Activated CD4-positive, alpha-beta memory T cell treated with anti-CD3 and anti-CD28 coated beads for 36 hours (primary cell): Measurements from ENCODE around the gene SFXN5. TPM values are rescaled to one million over a fixed set of nuclear protein-coding genes. Genes with fewer than 3 reads are reported as not detected.

ENCODE experiments used
- CTCF ChIA-PET: fragments of 350-600 bp; sonication (Branson Sonifier 250); formaldehyde crosslinking; loops from one replicate; lab custom pipeline; 2021; ENCODE audit warnings: antibody characterized with exemption, inconsistent platforms; lab: Charles Lee
- POLR2A ChIA-PET: fragments of 350-600 bp; sonication (Branson Sonifier 250); formaldehyde crosslinking; loops from one replicate; lab custom pipeline; 2021; ENCODE audit warnings: antibody characterized with exemption; lab: Charles Lee
- DNase-seq: peaks from one replicate; pipeline ENCODE4 v3.0.0-alpha.2; 2020
- H3K27ac Mint-ChIP-seq: one replicate; pipeline ENCODE4 v1.8.0; 2021; ENCODE audit warnings: mixed read lengths
- H3K27me3 Mint-ChIP-seq: one replicate; pipeline ENCODE4 v1.8.0; 2021; ENCODE audit warnings: mixed read lengths
- H3K36me3 Mint-ChIP-seq: one replicate; pipeline ENCODE4 v1.8.0; 2021; ENCODE audit warnings: mixed read lengths
- H3K4me1 Mint-ChIP-seq: one replicate; pipeline ENCODE4 v1.8.0; 2021; ENCODE audit warnings: low read depth, mixed read lengths
- H3K4me3 Mint-ChIP-seq: one replicate; pipeline ENCODE4 v1.8.0; 2021; ENCODE audit warnings: mild to moderate bottlenecking, mixed read lengths
- H3K9me3 Mint-ChIP-seq: one replicate; pipeline ENCODE4 v1.8.0; 2021; ENCODE audit warnings: mixed read lengths
- intact Hi-C: fragments of 100-400 bp; cut with micrococcal nuclease; formaldehyde crosslinking; loops from one replicate; pipeline ENCODE4 v1.15.1; 2023
- total RNA-seq, 2 experiments: library from RNA; stranded (reverse); gene quantifications; one replicate each; pipeline ENCODE4 v1.2.3, GENCODE V29; 2021

Gene SFXN5
- total RNA-seq, 2 experiments from 2014 or later = 4.5 to 7.6 TPM

GRCh38 chr2:72932045-72932740, 139.3 kb downstream of the SFXN5 start:
- Mint-ChIP-seq H3K27ac (no peak overlapping the region), H3K36me3 (no peaks in the 10 kb centered on the region), H3K4me3 (no peak overlapping the region), H3K9me3 (no peaks in the 10 kb centered on the region), H3K27me3 (peaks cover 6% of the 10 kb centered on the region), H3K4me1 (no peaks in the 10 kb centered on the region)
- ChIA-PET POLR2A (no interaction called here), CTCF (interaction anchor here (1.7 to 3.5 kb wide), 2 partner anchors 40 to 245 kb away, joined by 4 to 17 read pairs; no protein-coding TSS in a partner anchor)
- intact Hi-C loops = no loop called here
- DNase-seq = no peak

- ChIA-PET POLR2A (no interaction called here), CTCF (no interaction called here)
- Mint-ChIP-seq H3K4me1 (no peaks in the 10 kb centered on the region), H3K36me3 (no peaks in the 10 kb centered on the region), H3K27ac (no peak overlapping the region), H3K4me3 (no peak overlapping the region), H3K27me3 (peaks cover 6% of the 10 kb centered on the region), H3K9me3 (no peaks in the 10 kb centered on the region)
- peak; percentile 48 for DNase-seq
- intact Hi-C loops = no loop called here
Observed at GRCh38 chr2:72931280-72931910, 140.1 kb downstream of the SFXN5 start.

- intact Hi-C loops = no loop called here
- POLR2A ChIA-PET = no interaction called here
- no peak for DNase-seq
Observed at GRCh38 chr2:72929010-72929409, 142.5 kb downstream of the SFXN5 start.

DNA sequence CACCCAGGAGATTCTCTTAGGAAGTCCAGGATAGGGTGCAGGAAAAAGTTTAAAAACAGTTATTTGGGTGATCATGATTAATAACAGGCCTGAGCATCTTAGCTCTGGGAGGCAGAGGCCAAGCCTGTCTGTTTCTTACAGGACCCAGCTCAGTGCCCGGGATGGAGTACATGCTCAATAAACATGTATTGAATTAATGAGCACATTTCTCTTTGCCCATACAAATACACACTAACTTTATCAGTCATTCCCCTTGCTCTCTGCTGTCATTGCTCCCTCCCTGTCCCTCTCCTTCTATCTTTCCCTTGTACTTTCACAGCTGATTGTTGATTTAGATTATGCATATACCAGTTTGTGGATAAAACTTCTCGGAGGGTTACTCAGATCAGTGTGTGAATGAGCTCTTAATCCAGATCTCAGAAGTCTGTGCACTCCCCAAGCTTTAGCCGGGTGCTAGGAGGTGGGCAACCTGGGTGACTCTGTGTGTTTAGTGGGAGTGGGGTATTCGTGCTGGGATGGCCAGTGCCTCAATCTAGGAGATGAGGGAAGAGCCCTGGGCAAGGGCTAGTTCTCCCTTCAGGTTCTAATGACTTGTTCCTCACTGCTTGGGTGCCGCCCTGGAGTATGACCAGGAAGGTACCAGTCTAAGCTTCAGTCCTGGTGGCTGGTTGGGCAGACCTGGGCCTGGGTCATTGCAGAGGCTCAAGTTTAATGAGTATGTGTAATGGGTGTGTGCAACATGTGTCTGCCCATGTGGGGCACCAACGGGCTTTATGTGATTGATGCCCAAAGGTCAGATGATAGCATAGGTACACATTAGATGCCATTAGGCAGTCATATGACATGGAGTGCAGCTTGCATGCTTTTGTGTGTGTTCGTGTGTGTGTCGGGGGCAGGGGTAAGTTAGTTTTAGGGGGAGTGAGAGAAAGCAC, 143.6 kb downstream of the SFXN5 start:
- Mint-ChIP-seq H3K27me3 (peaks cover 23% of the 10 kb centered on the region), H3K4me1 (peaks cover 4% of the 10 kb centered on the region), H3K4me3 (no peak overlapping the region), H3K9me3 (no peaks in the 10 kb centered on the region), H3K27ac (no peak overlapping the region), H3K36me3 (no peaks in the 10 kb centered on the region)
- ChIA-PET POLR2A (no interaction called here), CTCF (interaction anchor here (3.1 kb wide), 2 partner anchors 11 to 34 kb away, joined by 14 to 15 read pairs; partner anchors contain the start of gene EMX1)
- no peak for DNase-seq
- intact Hi-C loops = no loop called here

More at GRCh38 chr2:72929010-72929409, 142.5 kb downstream of the SFXN5 start:
- Mint-ChIP-seq H3K36me3 (no peaks in the 10 kb centered on the region), H3K27me3 (peaks cover 12% of the 10 kb centered on the region), H3K9me3 (no peaks in the 10 kb centered on the region), H3K27ac (no peak overlapping the region), H3K4me3 (no peak overlapping the region), H3K4me1 (peaks cover under 1% of the 10 kb centered on the region)
- CTCF ChIA-PET = no interaction called here

DNA sequence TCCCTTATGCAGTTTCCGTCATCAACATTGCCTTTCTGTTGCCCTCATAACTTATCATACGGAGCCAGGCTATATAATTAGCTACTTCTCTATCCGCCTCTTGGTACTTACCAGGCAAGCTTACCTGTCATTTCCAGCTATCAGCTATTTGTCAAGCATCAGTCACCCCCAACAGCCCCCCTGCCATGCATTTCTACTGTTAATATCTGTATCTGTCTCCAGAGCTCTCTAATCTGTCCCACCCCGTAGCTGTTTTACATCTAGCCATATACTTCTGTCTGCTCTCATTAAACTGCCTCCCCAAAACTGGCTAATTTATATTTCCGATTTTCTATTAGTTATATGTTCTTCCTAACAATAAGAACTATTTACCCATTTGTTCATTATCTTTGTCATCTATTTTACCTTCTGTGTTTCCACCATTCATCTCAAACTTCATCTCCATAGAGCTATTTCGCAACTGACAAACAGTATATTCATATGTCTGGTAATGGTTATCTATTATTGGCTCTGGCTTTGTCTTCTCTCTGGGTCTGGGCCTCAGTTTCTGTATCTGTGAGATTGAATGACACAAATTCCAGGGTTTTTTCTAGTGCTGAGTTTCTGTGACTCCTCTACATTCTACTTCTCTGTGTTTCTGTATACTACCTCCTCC, 144.6 kb downstream of the SFXN5 start:
- H3K36me3 Mint-ChIP-seq = no peaks in the 10 kb centered on the region
- H3K27ac Mint-ChIP-seq = no peak overlapping the region
- peak; percentile 1 for DNase-seq
- CTCF ChIA-PET = interaction anchor here (0.8 to 3.1 kb wide), 6 partner anchors 10 to 250 kb away, joined by 3 to 15 read pairs (median 8); partner anchors contain the start of genes EMX1 and SPR
- H3K4me3 Mint-ChIP-seq = no peak overlapping the region
- no peaks in the 10 kb centered on the region for H3K9me3 Mint-ChIP-seq
- H3K27me3 Mint-ChIP-seq = peaks cover 32% of the 10 kb centered on the region
- intact Hi-C loops = no loop called here
- POLR2A ChIA-PET = no interaction called here
- peaks cover 4% of the 10 kb centered on the region for H3K4me1 Mint-ChIP-seq

DNA sequence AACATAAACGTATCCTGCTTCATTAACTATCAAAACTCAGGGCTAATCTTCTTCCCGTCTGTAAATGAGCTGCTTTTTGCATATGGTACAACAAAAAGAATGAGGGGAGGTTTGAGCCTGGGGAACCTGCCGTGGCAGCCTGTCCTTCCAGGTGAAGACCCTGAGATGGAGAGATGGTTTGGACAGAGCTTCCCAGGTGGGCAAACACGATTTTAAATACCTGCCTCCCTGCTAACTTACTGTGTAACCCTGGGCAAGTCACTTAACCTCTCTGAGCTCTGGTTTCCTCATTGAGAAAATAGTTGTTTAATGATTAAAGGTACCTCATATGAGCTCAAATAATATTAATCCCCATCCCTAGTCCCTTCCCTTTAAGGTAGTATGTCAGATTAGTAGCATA, 145.1 kb downstream of the SFXN5 start:
- POLR2A ChIA-PET = no interaction called here
- no peak overlapping the region for H3K27ac Mint-ChIP-seq
- H3K4me3 Mint-ChIP-seq = no peak overlapping the region

GRCh38 chr2:72925328-72925943, 146.1 kb downstream of the SFXN5 start:
- H3K27ac Mint-ChIP-seq = no peak overlapping the region
- intact Hi-C loops = no loop called here
- H3K4me3 Mint-ChIP-seq = no peak overlapping the region
- peak; percentile 4 for DNase-seq
- ChIA-PET POLR2A (no interaction called here), CTCF (interaction anchor here (1.0 to 3.1 kb wide), 6 partner anchors 8 to 252 kb away, joined by 3 to 15 read pairs (median 8); partner anchors contain the start of genes EMX1 and SPR)
- H3K9me3 Mint-ChIP-seq = no peaks in the 10 kb centered on the region
- peaks cover 4% of the 10 kb centered on the region for H3K4me1 Mint-ChIP-seq
- peaks cover 43% of the 10 kb centered on the region for H3K27me3 Mint-ChIP-seq
- no peaks in the 10 kb centered on the region for H3K36me3 Mint-ChIP-seq

More for the DNA sequence above, 145.1 kb downstream of the SFXN5 start:
- no peaks in the 10 kb centered on the region for H3K9me3 Mint-ChIP-seq
- H3K36me3 Mint-ChIP-seq = no peaks in the 10 kb centered on the region
- peak; percentile 1 for DNase-seq
- H3K27me3 Mint-ChIP-seq = peaks cover 38% of the 10 kb centered on the region
- intact Hi-C loops = no loop called here
- CTCF ChIA-PET = interaction anchor here (0.8 to 3.1 kb wide), 8 partner anchors 9 to 251 kb away, joined by 3 to 15 read pairs (median 5); partner anchors contain the start of genes EMX1 and SPR
- H3K4me1 Mint-ChIP-seq = peaks cover 4% of the 10 kb centered on the region

DNA sequence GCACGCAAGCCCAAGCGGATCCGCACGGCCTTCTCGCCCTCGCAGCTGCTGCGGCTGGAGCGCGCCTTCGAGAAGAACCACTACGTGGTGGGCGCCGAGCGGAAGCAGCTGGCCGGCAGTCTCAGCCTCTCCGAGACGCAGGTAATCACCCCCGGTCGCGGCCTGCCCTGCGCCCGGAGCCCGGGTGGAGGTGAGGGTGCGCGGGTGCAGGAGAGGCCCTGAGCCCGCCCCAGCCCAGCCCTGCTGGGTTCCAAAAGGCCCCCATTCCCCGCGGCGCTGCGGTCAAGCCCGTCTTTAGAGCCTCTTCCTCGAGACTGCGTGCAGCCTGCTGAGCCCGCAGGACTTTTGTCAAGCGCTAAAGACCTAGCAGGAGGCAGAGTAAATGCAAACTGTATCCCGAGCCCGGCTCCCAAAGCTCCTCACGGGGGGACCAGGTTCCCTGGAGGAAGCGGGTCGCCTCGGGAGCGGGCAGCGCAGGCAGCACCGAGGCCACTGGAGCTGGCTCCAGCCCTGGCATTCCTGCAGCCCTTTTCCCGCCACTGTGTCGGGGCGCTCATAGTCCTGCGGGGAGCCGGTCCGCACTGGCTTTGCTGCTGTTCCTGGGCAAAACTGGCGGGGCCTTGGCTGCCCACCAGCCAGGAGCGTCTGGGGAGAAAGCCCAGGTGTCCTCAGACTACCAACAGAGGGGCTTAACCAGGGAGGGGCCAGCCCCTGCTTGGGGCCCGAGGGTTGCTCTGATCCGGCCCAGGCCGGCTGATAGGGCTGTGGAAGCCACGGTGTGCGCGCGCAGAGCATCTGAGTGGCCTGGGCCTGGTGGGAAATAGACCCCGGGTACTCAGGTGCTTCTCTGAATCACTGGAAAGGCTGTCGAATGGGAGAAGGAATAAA, 146.9 kb downstream of the SFXN5 start:
- no peaks in the 10 kb centered on the region for H3K9me3 Mint-ChIP-seq
- ChIA-PET CTCF (interaction anchor here (2.7 kb wide), 1 partner anchor 37 kb away, joined by 12 read pairs; the partner anchor contains the start of gene SPR), POLR2A (no interaction called here)
- no peak overlapping the region for H3K27ac Mint-ChIP-seq
- peak; percentile 20 for DNase-seq
- H3K4me3 Mint-ChIP-seq = no peak overlapping the region
- intact Hi-C loops = no loop called here
- H3K4me1 Mint-ChIP-seq = peaks cover 6% of the 10 kb centered on the region
- no peaks in the 10 kb centered on the region for H3K36me3 Mint-ChIP-seq
- H3K27me3 Mint-ChIP-seq = peaks cover 51% of the 10 kb centered on the region

GRCh38 chr2:72923833-72924352, 147.6 kb downstream of the SFXN5 start:
- H3K27ac Mint-ChIP-seq = no peak overlapping the region
- H3K36me3 Mint-ChIP-seq = no peaks in the 10 kb centered on the region
- H3K9me3 Mint-ChIP-seq = no peaks in the 10 kb centered on the region
- ChIA-PET CTCF (interaction anchor here (2.7 kb wide), 1 partner anchor 37 kb away, joined by 12 read pairs; the partner anchor contains the start of gene SPR), POLR2A (no interaction called here)
- peak; percentile 7 for DNase-seq
- H3K4me1 Mint-ChIP-seq = peaks cover 10% of the 10 kb centered on the region
- intact Hi-C loops = no loop called here
- H3K27me3 Mint-ChIP-seq = peaks cover 58% of the 10 kb centered on the region
- H3K4me3 Mint-ChIP-seq = no peak overlapping the region

GRCh38 chr2:72921853-72922252, 149.7 kb downstream of the SFXN5 start:
- H3K9me3 Mint-ChIP-seq = no peaks in the 10 kb centered on the region
- no peaks in the 10 kb centered on the region for H3K36me3 Mint-ChIP-seq
- H3K4me3 Mint-ChIP-seq = no peak overlapping the region
- peaks cover 18% of the 10 kb centered on the region for H3K4me1 Mint-ChIP-seq
- ChIA-PET POLR2A (no interaction called here), CTCF (no interaction called here)
- DNase-seq = no peak
- intact Hi-C loops = no loop called here
- peaks cover 66% of the 10 kb centered on the region for H3K27me3 Mint-ChIP-seq
- no peak overlapping the region for H3K27ac Mint-ChIP-seq
